ENCODE results near the gene MIX23. TPM values are rescaled to one million over a fixed set of nuclear protein-coding genes. Genes with fewer than 3 reads are reported as not detected.

The MIX23 gene
- 10.0 and 65.8 TPM in 2 replicates for total RNA-seq (2012; rRNA removed)
- polyA plus RNA-seq (2012; rRNA removed) = 12.9 and 26.7 TPM in 2 replicates
- polyA plus RNA-seq (2012; cell fraction: cytosol; rRNA removed) = 1.2 and 1.6 TPM in 2 replicates
- 0.75 and 9.4 TPM in 2 replicates for polyA plus RNA-seq (2012; cell fraction: nucleus; rRNA removed; ENCODE audit: low replicate concordance)
- percentile 69 among the genes with signal in this experiment for Bru-seq, nascent RNA
- percentile 61 among the genes with signal in this experiment for BruChase-seq, experiment 1, labeled RNA remaining after a 6-hour chase
- BruChase-seq, experiment 2, labeled RNA remaining after a 2-hour chase = percentile 61 among the genes with signal in this experiment
- long read RNA-seq, partial matches to known transcripts = 1 of 12 reads
- long read RNA-seq, other reads (novel, unspliced or antisense) = 6 of 12 reads

- peak within 1 kb of the TSS; percentile 95 for H3K18ac ChIP-seq (ENCODE audit: low read depth, low read length)
- H3K14ac ChIP-seq (replicated peaks; ENCODE audit: low read depth, low read length) = peak within 1 kb of the TSS; percentile 94
- DNase-seq = peak; percentile 75
- peak within 1 kb of the TSS; percentile 87 for H3K56ac ChIP-seq (ENCODE audit: extremely low read depth, insufficient read depth, low read length)
- CTCF ChIA-PET = interaction anchor here (0.8 to 1.1 kb wide), 2 partner anchors 12 to 33 kb away, joined by 3 read pairs; no protein-coding TSS in a partner anchor
- POLR2A ChIA-PET (ENCODE audit: unreplicated experiment) = no interaction called here
- H2BK20ac ChIP-seq (ENCODE audit: low read depth, low read length) = no peak within 1 kb of the TSS
- no CpG with 5 or more reads among the region's 31 CpGs for WGBS, 2 experiments (ENCODE audit: extremely low coverage in 2 of 2, insufficient read length in 1 of 2)
- H2BK120ac ChIP-seq (ENCODE audit: low read depth, low read length) = peak within 1 kb of the TSS; percentile 49; the same call in 1 of the 2 replicates
- H2BK15ac ChIP-seq (ENCODE audit: low read depth, low read length) = peak within 1 kb of the TSS; percentile 71; the same call in 2 of the 3 replicates
- intact Hi-C loops (cut with micrococcal nuclease) (no loop called here), in situ Hi-C loops (cut with MboI; ENCODE audit: low sequenced_read_pairs) (no loop called here), dilution Hi-C loops (cut with HindIII; ENCODE audit: low sequenced_read_pairs, unreplicated experiment) (no loop called here)
- H2AK9ac ChIP-seq (replicated peaks; ENCODE audit: low read depth, low read length, poor library complexity) = peak within 1 kb of the TSS; percentile 91
- H3K4me3 ChIP-seq (ENCODE audit: insufficient read depth, low read depth, low read length) = peak within 1 kb of the TSS; percentile 92
- no peaks in the 10 kb centered on the region for H3K36me3 ChIP-seq (ENCODE audit: control insufficient read depth, insufficient read depth, low read length)
- H3K4me1 ChIP-seq (ENCODE audit: control insufficient read depth, insufficient read depth, low read length) = no peaks in the 10 kb centered on the region
- ATAC-seq (ENCODE audit: low read depth) = peak; percentile 81
- peaks cover 3% of the 10 kb centered on the region; the same call in 1 of the 2 replicates for H3K9me1 ChIP-seq (ENCODE audit: insufficient read depth, low read length)
- peak within 1 kb of the TSS; percentile 94 to 100 for H4K8ac ChIP-seq (ENCODE audit: low read depth in 2 of 2, low read length in 2 of 2)
- no TSS peak for BruUV-seq (replicated peaks)
- H3K27me3 ChIP-seq (ENCODE audit: control insufficient read depth, insufficient read depth, low read length) = no peaks in the 10 kb centered on the region
- H2AFZ ChIP-seq (replicated peaks; ENCODE audit: low read length, poor library complexity) = peak within 1 kb of the TSS; percentile 98
- no peaks in the 10 kb centered on the region for H3K9me3 ChIP-seq (ENCODE audit: control insufficient read depth, insufficient read depth, low read length)
- H3K23ac ChIP-seq (ENCODE audit: low read depth, low read length) = peak within 1 kb of the TSS; percentile 84
- peak within 1 kb of the TSS; percentile 93 for H2BK5ac ChIP-seq (ENCODE audit: low read depth, low read length, poor library complexity, severe bottlenecking)
- TF ChIP-seq, protein P1, sequence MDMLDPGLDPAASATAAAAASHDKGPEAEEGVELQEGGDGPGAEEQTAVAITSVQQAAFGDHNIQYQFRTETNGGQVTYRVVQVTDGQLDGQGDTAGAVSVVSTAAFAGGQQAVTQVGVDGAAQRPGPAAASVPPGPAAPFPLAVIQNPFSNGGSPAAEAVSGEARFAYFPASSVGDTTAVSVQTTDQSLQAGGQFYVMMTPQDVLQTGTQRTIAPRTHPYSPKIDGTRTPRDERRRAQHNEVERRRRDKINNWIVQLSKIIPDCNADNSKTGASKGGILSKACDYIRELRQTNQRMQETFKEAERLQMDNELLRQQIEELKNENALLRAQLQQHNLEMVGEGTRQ (IDR thresholded peaks at IDR 0.05; ENCODE audit: low read depth, low read length) = 0 out of 2 replicates have a peak, but pooled peaks have one; percentile 31
- peak; percentile 16; the same call in 1 of the 2 replicates for TF ChIP-seq MAZ (IDR thresholded peaks at IDR 0.05; ENCODE audit: borderline replicate concordance, low read depth, low read length)
- TF ChIP-seq, protein P2, sequence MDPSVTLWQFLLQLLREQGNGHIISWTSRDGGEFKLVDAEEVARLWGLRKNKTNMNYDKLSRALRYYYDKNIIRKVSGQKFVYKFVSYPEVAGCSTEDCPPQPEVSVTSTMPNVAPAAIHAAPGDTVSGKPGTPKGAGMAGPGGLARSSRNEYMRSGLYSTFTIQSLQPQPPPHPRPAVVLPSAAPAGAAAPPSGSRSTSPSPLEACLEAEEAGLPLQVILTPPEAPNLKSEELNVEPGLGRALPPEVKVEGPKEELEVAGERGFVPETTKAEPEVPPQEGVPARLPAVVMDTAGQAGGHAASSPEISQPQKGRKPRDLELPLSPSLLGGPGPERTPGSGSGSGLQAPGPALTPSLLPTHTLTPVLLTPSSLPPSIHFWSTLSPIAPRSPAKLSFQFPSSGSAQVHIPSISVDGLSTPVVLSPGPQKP (IDR thresholded peaks at IDR 0.05; ENCODE audit: borderline replicate concordance, low read depth, low read length) = no peak
- no peak for TF ChIP-seq FOS (IDR thresholded peaks at IDR 0.05; ENCODE audit: low read depth, low read length)
- peak; percentile 91 for TF ChIP-seq MXI1 (IDR thresholded peaks at IDR 0.05; ENCODE audit: borderline replicate concordance, low read depth, low read length)
- TF ChIP-seq RFX5 (IDR thresholded peaks at IDR 0.05; ENCODE audit: low read depth, low read length) = no peak
- TF ChIP-seq BHLHE40 (IDR thresholded peaks at IDR 0.05; ENCODE audit: low read depth, low read length) = peak; percentile 40; the same call in 1 of the 2 replicates
- TF ChIP-seq POLR2A (IDR thresholded peaks at IDR 0.05; ENCODE audit: low read depth, low read length) = peak; percentile 85
- peak within 1 kb of the TSS; percentile 90 for H4K91ac ChIP-seq (ENCODE audit: insufficient read depth, low read depth, low read length)
- peak within 1 kb of the TSS; percentile 100 for H4K5ac ChIP-seq (ENCODE audit: low read depth, low read length)
- H4K20me1 ChIP-seq (ENCODE audit: insufficient read depth, low read length) = no peaks in the 10 kb centered on the region
- peak within 1 kb of the TSS; percentile 90 for H2AK5ac ChIP-seq (ENCODE audit: low read depth, low read length)
- H3K27ac ChIP-seq (ENCODE audit: insufficient read depth, low read length) = peak within 1 kb of the TSS; percentile 95
- H3K9ac ChIP-seq (ENCODE audit: low read depth, low read length) = peak within 1 kb of the TSS; percentile 95
- peak within 1 kb of the TSS; percentile 93 for H3K4ac ChIP-seq (ENCODE audit: low read depth, low read length)
- H3K79me1 ChIP-seq (ENCODE audit: low read depth in 1 of 2, low read length in 2 of 2) = peaks cover 5 to 27% of the 10 kb centered on the region in 2 experiments; a peak in 3 of 4 replicates
- peak within 1 kb of the TSS; percentile 99 for H3K4me2 ChIP-seq (ENCODE audit: low read depth, low read length)
Measured at GRCh38 chr3:122382888-122383666, at the start of gene MIX23. Gene MIX23, minus strand, starts transcription at chr3:122383231. Its CDS starts 7 bp downstream, at chr3:122383224.
